Thyroid gland (tissue), 4 donors: ENCODE results near the gene PLAU.

Source experiments
- CTCF ChIP-seq, 6 experiments: fragments of 200-600 bp in 3 of 6; fragments of 450-650 bp in 3 of 6; sonication (generic) in 3 of 6; IDR thresholded peaks; one replicate each; pipeline ENCODE4 v1.5.1; 2016 to 2019; ENCODE audit warnings: antibody characterized with exemption in 6 of 6, mild to moderate bottlenecking in 2 of 6, inconsistent platforms in 1 of 6, moderate library complexity in 1 of 6
- POLR2A ChIP-seq, 2 donors: fragments of 450-650 bp; IDR thresholded peaks; one replicate each; pipeline ENCODE4 v1.6.1; 2017; ENCODE audit warnings: antibody characterized with exemption in 2 of 2, mild to moderate bottlenecking in 2 of 2, moderate library complexity in 1 of 2

- TF ChIP-seq CTCF (IDR thresholded peaks at IDR 0.05) (no peak), POLR2A (IDR thresholded peaks at IDR 0.05) (no peak)
Measured at GRCh38 chr10:73946253-73947145, 35.6 kb downstream of the PLAU start.
